HepG2 (cell line): ENCODE data around the gene MON1A. TPM values are rescaled to one million over a fixed set of nuclear protein-coding genes. Genes with fewer than 3 reads are reported as not detected.

Source experiments
- ATAC-seq: fragments of 200-7000 bp; cut with Tn5 transposase; 3 replicates; pipeline ENCODE4 v1.9.1; 2020; ENCODE audit warnings: mild to moderate bottlenecking, moderate library complexity
- BruUV-seq: library from RNA; stranded (reverse); fragments of 400-500 nt; replicated peaks from 2 replicates; lab custom pipeline; 2021; lab: Mats Ljungman, UMichigan
- CTCF ChIA-PET: fragments of 300-600 bp; formaldehyde crosslinking; extraction: SDS; loops from one replicate; lab custom pipeline; 2021; ENCODE audit warnings: low total read pairs, inconsistent platforms, low intra/inter-chr PET ratio; lab: Yijun Ruan, JAX
- POLR2A ChIA-PET: fragments of 350-600 bp; sonication (Branson Sonifier 250); formaldehyde crosslinking; loops from one replicate; lab custom pipeline; 2020; ENCODE audit warnings: antibody characterized with exemption, inconsistent platforms; lab: Yijun Ruan, JAX
- DNase-seq: peaks from one replicate; pipeline ENCODE4 v3.0.0-alpha.2; 2015; ENCODE audit warnings: low spot score
- FAIRE-seq: peaks from 3 replicates; lab custom pipeline; 2011; peaks lifted over from hg19 to GRCh38; lab: Jason Lieb, UNC
- H2AFZ ChIP-seq: one replicate; pipeline ENCODE4 v1.6.1; 2011; ENCODE audit warnings: low read length, inconsistent platforms
- H3K27ac ChIP-seq: fragments of 300-600 bp; 3 replicates; pipeline ENCODE4 v1.8.0; 2011; ENCODE audit warnings: mixed run types, mild to moderate bottlenecking, mixed read lengths, low read length, inconsistent platforms; ENCODE audit not compliant: insufficient read depth; ENCODE audit errors: extremely low read length
- H3K27me3 ChIP-seq, 2 experiments: fragments of 200-600 bp in 1 of 2; 2 replicates in 1 of 2; 3 replicates in 1 of 2; pipeline versions ENCODE4 v1.6.0 to v1.8.0; 2011; ENCODE audit warnings: low read length in 2 of 2, mild to moderate bottlenecking in 2 of 2, moderate library complexity in 2 of 2, inconsistent platforms in 1 of 2; ENCODE audit not compliant: insufficient read depth in 2 of 2, control insufficient read depth in 1 of 2
- H3K36me3 ChIP-seq, 2 experiments: fragments of 200-600 bp in 1 of 2; replicated peaks in 1 of 2; 2 replicates in 1 of 2; 3 replicates in 1 of 2; pipeline versions ENCODE4 v1.5.1 to v1.8.0; 2011; ENCODE audit warnings: low read length in 2 of 2, inconsistent platforms in 1 of 2; ENCODE audit not compliant: insufficient read depth in 2 of 2, control insufficient read depth in 1 of 2
- H3K4me1 ChIP-seq: 2 replicates; pipeline ENCODE4 v1.5.1; 2012; ENCODE audit warnings: low read length, inconsistent platforms; ENCODE audit not compliant: insufficient read depth
- H3K4me2 ChIP-seq: 2 replicates; pipeline ENCODE4 v1.6.0; 2011; ENCODE audit warnings: low read depth, low read length, inconsistent platforms
- H3K4me3 ChIP-seq, 3 experiments: fragments of 200-600 bp in 1 of 3; sonication (generic), shearing (Covaris generic) in 1 of 3; replicated peaks in 1 of 3; 2 replicates each; pipeline ENCODE4 v1.5.1; 2011 to 2016; ENCODE audit warnings: low read length in 3 of 3, inconsistent platforms in 2 of 3, low read depth in 2 of 3, mild to moderate bottlenecking in 2 of 3, control low read depth in 1 of 3, mixed read lengths in 1 of 3; ENCODE audit not compliant: insufficient read depth in 1 of 3
- H3K79me2 ChIP-seq: one replicate; pipeline ENCODE4 v1.6.1; 2011; ENCODE audit warnings: low read length, inconsistent platforms; ENCODE audit not compliant: insufficient read depth
- H3K9ac ChIP-seq: 2 replicates; pipeline ENCODE4 v1.6.0; 2011; ENCODE audit warnings: mild to moderate bottlenecking, low read depth, low read length, inconsistent platforms; ENCODE audit not compliant: insufficient read depth
- H3K9me3 ChIP-seq: 2 replicates; pipeline ENCODE4 v1.5.1; 2012; ENCODE audit warnings: mild to moderate bottlenecking, low read length
- H4K20me1 ChIP-seq: 2 replicates; pipeline ENCODE4 v1.6.0; 2011; ENCODE audit warnings: inconsistent platforms, mild to moderate bottlenecking, low read length, moderate library complexity; ENCODE audit not compliant: insufficient read depth
- ETV6 ChIP-seq: sonication (generic); formaldehyde crosslinking; conservative IDR thresholded peaks from 2 replicates; pipeline ENCODE4 v1.4.0; 2020; ENCODE audit warnings: missing genetic modification reagents
- KLF11 ChIP-seq: IDR thresholded peaks from 2 replicates; pipeline ENCODE4 v1.6.1; 2016; ENCODE audit warnings: missing compliant biosample characterization
- REXO4 ChIP-seq: sonication (generic); formaldehyde crosslinking; IDR thresholded peaks from 2 replicates; pipeline ENCODE4 v1.8.0; 2022; ENCODE audit warnings: missing genetic modification reagents, mild to moderate bottlenecking, borderline replicate concordance
- SETDB1 ChIP-seq: sonication (generic); formaldehyde crosslinking; IDR thresholded peaks from 2 replicates; pipeline ENCODE4 v1.5.1; 2020; ENCODE audit warnings: missing genetic modification reagents, mild to moderate bottlenecking, borderline replicate concordance
- STAT6 ChIP-seq: sonication (generic); formaldehyde crosslinking; IDR thresholded peaks from 2 replicates; pipeline ENCODE4 v1.4.0; 2020; ENCODE audit warnings: missing genetic modification reagents, mild to moderate bottlenecking, borderline replicate concordance
- TEAD3 ChIP-seq: optimal IDR thresholded peaks from 2 replicates; pipeline ENCODE3; 2016; ENCODE audit warnings: borderline replicate concordance
- ZBTB43 ChIP-seq: sonication (generic); formaldehyde crosslinking; conservative IDR thresholded peaks from 2 replicates; pipeline ENCODE4 v1.4.0; 2020; ENCODE audit warnings: missing genetic modification reagents
- ZFP36L1 ChIP-seq: sonication (generic); formaldehyde crosslinking; IDR thresholded peaks from 2 replicates; pipeline ENCODE4 v1.8.0; 2022; ENCODE audit warnings: mild to moderate bottlenecking, missing genetic modification reagents, moderate library complexity
- ZMYM4 ChIP-seq: sonication (generic); formaldehyde crosslinking; IDR thresholded peaks from 2 replicates; pipeline ENCODE4 v1.8.1; 2023; ENCODE audit warnings: mild to moderate bottlenecking, missing genetic modification reagents
- ZNF263 ChIP-seq: sonication (generic); formaldehyde crosslinking; IDR thresholded peaks from 2 replicates; pipeline ENCODE4 v1.4.0; 2020; ENCODE audit warnings: missing genetic modification reagents
- ZNF513 ChIP-seq: sonication (generic); formaldehyde crosslinking; conservative IDR thresholded peaks from 2 replicates; pipeline ENCODE4 v1.5.0; 2020; ENCODE audit warnings: missing genetic modification reagents
- ZNF7 ChIP-seq: IDR thresholded peaks from 2 replicates; pipeline ENCODE4 v1.6.1; 2016; ENCODE audit warnings: missing biosample characterization, missing genetic modification reagents
- WGBS: methylation state at CpG from one replicate; pipeline ENCODE4 v1.1.6; 2017; ENCODE audit warnings: low lambda C conversion rate; 5-methylcytosine and 5-hydroxymethylcytosine counted together
- in situ Hi-C: cut with HindIII; loops from 2 replicates; pipeline ENCODE4 v1.10.0; 2017; ENCODE audit warnings: low pct_unique_long_range_greater_than_20kb; ENCODE audit not compliant: extremely low pct_ligation_motif_present
- intact Hi-C: fragments of 100-400 bp; cut with micrococcal nuclease; formaldehyde crosslinking; loops from one replicate; pipeline ENCODE4 v1.10.0; 2022; ENCODE audit not compliant: unreplicated experiment
- polyA plus RNA-seq, 8 experiments: library from polyadenylated mRNA; depleted of rRNA in 3 of 8; stranded (reverse) in 7 of 8; unstranded in 1 of 8; fragments of >200 nt; fragmentation: Illumina TruSeq in 4 of 8; extraction: Trizol in 4 of 8; gene quantifications; 2 replicates each; pipeline versions ENCODE4 v1.2.1 to v1.2.3, GENCODE V29; 2011 to 2016; ENCODE audit warnings: low read depth in 4 of 8, missing spikeins in 1 of 8, mixed read lengths in 1 of 8; ENCODE audit not compliant: insufficient read depth in 1 of 8
- total RNA-seq, 5 experiments: library from RNA; depleted of rRNA; stranded (reverse); fragments of >200 nt; fragmentation: Illumina TruSeq; extraction: Trizol; gene quantifications; 2 replicates each; pipeline ENCODE4 v1.2.3, GENCODE V29; 2016; ENCODE audit warnings: low read depth in 1 of 5

The MON1A gene
- total and polyA plus RNA-seq, 2 of the 13 experiments (the other 11 are each of a cell fraction or from before 2014, with no cell fraction given) = 4.6 to 9.0 TPM

GRCh38 chr3:49877716-49878115, 51.9 kb downstream of the MON1A start:
- Histone ChIP-seq H3K9me3 (no peaks in the 10 kb centered on the region), H3K4me3 (no peak overlapping the region), H3K36me3 (no peaks in the 10 kb centered on the region), H3K79me2 (no peaks in the 10 kb centered on the region), H4K20me1 (no peaks in the 10 kb centered on the region), H3K27me3 (no peaks in the 10 kb centered on the region; a peak in 1 of 5 replicates), H2AFZ (no peak overlapping the region), H3K4me1 (peaks cover 58% of the 10 kb centered on the region), H3K27ac (no peak overlapping the region), H3K4me2 (no peak overlapping the region), H3K9ac (no peak overlapping the region)
- no peak for FAIRE-seq
- DNase-seq = no peak
- WGBS = no CpG with 5 or more reads among the region's 2 CpGs
- ChIA-PET CTCF (no interaction called here), POLR2A (no interaction called here)
- no TSS peak for BruUV-seq
- in situ Hi-C loops = no loop called here
- intact Hi-C loops = no loop called here
- TF ChIP-seq REXO4 (CRISPR knock-in tag) = no peak
- TF ChIP-seq ZFP36L1 = no peak
- no peak for TF ChIP-seq KLF11 (CRISPR knock-in tag)
- no peak for TF ChIP-seq SETDB1 (CRISPR knock-in tag)
- TF ChIP-seq TEAD3 (CRISPR knock-in tag) = no peak
- no peak for TF ChIP-seq ZBTB43
- ATAC-seq = no peak

- ATAC-seq (no peak), DNase-seq (no peak), FAIRE-seq (no peak)
- H3K79me2 ChIP-seq = no peaks in the 10 kb centered on the region
- POLR2A ChIA-PET = no interaction called here
- H3K9me3 ChIP-seq = no peaks in the 10 kb centered on the region
- intact Hi-C loops (no loop called here), in situ Hi-C loops (no loop called here)
- BruUV-seq = no TSS peak
- H3K36me3 ChIP-seq = no peaks in the 10 kb centered on the region
- peaks cover 58% of the 10 kb centered on the region for H3K4me1 ChIP-seq
- H3K4me2 ChIP-seq = no peak overlapping the region
- no peak overlapping the region for H3K4me3 ChIP-seq
- no peak overlapping the region for H3K27ac ChIP-seq
- H4K20me1 ChIP-seq = no peaks in the 10 kb centered on the region
- WGBS = 30% methylated on average over 1 of the region's 5 CpGs
- peaks cover 0 to 5% of the 10 kb centered on the region in 2 experiments; a peak in 2 of 5 replicates for H3K27me3 ChIP-seq
- CTCF ChIA-PET = no interaction called here
- H3K9ac ChIP-seq = no peak overlapping the region
- H2AFZ ChIP-seq = no peak overlapping the region
- TF ChIP-seq ZNF263 (CRISPR knock-in tag) = peak; percentile 69
- TF ChIP-seq STAT6 (CRISPR knock-in tag) = no peak
- TF ChIP-seq ETV6 = no peak
- TF ChIP-seq ZMYM4 (CRISPR knock-in tag) = no peak
- TF ChIP-seq ZNF513 = no peak
- no peak for TF ChIP-seq ZNF7 (CRISPR knock-in tag)
Observed at GRCh38 chr3:49876567-49876966, 53.0 kb downstream of the MON1A start.
